Measurements from ENCODE around the gene LST1.
A peak's percentile ranks its signal among the peaks of the same experiment; 100 is the strongest.
"Not testable (repeated sequence)": the region's sequence is repeated elsewhere in the genome, so short reads cannot be mapped to it uniquely, and the experiment has no call there.

LST1 gene

DNA sequence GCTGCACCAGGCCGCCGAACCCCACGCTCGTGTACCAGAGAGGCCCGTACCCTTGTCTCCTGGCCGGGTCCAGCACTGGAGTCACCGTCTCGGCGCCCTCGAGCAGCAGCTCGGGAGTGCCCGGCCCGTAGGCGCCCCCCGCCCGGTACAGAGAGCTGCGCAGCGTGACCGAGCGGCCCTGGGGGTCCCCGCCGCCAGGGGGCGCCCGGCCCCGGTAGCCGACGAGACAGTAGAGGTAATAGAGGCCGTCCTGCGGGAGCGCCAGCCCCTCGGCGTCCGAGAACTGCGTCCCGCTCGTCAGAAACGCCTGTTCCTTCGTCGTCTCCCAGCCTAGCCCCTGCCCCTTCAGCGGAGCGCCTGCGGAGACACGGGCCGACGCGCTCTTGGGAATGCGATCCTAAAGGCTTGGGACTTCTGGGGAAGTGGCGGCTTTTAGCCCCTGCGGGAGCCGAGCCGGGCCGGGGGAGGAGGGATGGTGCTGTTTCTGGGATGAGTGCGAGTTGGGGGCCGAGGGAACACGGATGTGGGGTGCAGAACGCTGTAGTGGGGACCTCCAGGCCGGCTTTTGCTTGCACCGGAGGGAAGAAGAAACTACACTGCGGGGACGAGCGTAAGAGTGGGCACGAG lies 5.2 kb upstream of the LST1 start:
- peak; percentile 85 for DNase-seq (ENCODE audit: low read depth)

DNA sequence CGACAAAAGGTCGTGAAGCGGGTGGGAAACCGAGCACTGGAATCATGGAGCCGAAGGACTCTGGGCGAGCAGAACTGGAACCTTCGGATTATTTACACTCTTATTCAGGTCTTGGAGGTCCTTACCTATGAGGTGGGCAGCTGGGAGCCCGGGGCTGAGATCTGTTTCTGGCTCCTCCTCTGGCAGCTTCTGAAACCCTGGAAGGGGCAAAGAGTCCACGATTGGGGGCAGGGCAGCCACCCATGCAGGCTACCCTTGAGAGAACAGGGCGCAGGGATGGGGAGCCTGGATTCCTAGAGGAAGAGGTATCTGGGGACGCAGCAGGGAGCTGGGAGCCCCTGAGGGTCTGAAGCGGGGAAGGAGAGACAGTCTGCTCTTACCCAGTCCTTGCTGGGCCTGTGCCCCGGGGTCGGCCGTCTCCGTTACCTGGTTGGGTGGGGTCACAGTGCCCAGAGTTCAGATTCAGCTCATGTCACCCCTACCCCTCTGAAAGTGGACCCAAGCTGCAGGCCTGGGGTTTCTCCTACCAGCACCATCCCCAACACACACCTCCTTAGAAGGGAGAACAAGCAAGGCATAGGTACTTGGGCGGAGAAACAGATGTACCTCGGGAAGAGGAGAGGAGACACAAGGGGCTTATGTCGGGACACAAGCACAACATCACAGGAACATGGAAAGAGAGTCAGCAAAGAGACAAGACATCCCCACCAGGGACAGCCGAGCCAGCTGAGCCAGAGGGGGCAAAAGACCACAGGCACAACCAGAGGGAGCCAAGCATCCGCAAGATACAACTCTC lies 4.4 kb upstream of the LST1 start:
- peak; percentile 32 for DNase-seq (ENCODE audit: low read depth)

- no peak for DNase-seq (ENCODE audit: low read depth)
These were observed 3.8 kb upstream of the LST1 start, which contains the start of gene LTB for GRCh38 chr6:31582230-31582643. Gene LTB, minus strand, starts transcription at chr6:31582424. Its CDS starts 7 bp downstream, at chr6:31582417.

GRCh38 chr6:31585491-31585890 lies 586 bp upstream of the LST1 start:
- peak; percentile 46 for DNase-seq (ENCODE audit: low read depth)

GRCh38 chr6:31586599-31587281 lies 663 bp downstream of the LST1 start:
- DNase-seq (ENCODE audit: low read depth), result no peak

DNA sequence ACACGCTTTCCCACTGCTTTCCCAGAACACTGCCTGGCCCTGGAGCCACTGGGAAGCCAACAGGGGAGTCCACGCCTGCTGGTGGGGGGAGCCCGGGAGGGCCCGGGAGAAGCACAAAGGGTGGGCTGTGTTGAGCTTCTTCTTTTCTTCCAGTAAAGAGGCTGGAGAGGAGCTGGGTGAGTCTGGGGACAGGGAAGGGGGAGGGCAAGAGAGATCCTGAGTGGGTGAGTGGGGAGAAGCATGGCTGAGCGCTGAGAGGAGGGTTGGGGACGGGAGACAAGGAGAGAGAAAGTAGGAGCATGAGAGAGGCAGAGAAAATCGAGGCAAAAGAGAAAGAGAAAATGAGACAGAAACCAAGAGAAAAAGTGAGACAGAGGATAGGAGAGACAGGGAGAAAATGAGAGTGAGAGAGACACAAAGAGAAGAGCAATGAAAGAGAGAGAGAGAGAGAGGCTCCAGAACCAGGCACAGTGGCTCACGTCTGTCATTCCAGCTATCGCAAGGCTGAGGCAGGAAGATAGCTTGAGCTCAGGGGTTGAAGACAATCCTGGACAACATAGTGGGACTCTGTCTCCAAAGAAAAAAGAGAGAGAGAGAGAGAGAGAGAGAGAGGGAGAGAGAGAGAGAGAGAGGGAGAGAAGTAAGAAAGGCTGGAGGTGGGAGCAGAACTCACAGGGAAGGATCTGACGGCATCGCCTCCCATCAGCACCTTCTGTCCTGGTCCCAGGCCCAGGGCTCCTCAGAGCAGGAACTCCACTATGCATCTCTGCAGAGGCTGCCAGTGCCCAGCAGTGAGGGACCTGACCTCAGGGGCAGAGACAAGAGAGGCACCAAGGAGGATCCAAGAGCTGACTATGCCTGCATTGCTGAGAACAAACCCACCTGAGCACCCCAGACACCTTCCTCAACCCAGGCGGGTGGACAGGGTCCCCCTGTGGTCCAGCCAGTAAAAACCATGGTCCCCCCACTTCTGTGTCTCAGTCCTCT lies 2.0 kb downstream of the LST1 start:
- DNase-seq (ENCODE audit: low read depth), result no peak

DNA sequence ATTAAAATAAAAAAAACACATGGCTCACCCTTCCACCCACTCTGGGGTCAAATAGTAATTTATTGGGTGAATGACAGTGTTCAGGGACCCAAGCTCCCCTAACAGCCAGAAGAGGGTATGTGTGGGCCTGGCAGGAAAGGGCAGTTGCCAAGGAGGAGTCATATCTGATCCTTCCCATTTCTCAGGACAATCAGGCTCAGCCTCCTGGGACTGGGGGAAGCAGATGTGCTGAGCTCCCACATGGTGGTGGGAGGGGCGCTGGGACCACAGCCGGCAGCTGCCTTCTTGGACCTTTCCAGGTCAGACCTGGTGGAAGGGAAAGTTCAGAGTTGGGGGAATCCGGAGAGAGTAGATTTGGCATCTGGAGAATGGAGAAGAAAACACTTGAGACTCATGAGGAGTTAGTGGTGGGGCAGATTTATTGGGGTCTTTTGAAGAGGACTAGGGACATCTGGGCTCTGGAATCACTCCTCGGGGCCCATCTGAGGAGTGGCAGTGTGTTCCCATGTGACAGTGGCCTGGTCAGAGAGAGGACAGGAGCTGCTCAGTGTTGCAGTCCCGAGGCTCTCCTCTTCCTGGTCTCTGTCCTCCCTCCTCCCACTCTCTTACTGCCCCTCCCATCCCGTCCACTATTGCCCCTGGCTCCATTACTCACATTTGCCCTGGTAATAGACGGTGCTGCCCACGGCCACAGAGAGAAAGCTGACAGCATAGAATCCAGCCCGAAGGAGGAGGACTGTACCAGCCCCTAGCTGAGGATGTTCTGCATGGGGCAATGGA lies 3.0 kb downstream of the LST1 start:
- no peak for DNase-seq (ENCODE audit: low read depth)

GRCh38 chr6:31590691-31591090 lies 4.6 kb downstream of the LST1 start:
- DNase-seq (ENCODE audit: low read depth), result not testable (repeated sequence)

GRCh38 chr6:31592396-31592771 lies 6.3 kb downstream of the LST1 start:
- no peak for DNase-seq (ENCODE audit: low read depth)

- DNase-seq (ENCODE audit: low read depth), result peak; percentile 71
These were observed 10.9 kb downstream of the LST1 start for GRCh38 chr6:31597006-31597405.

- no peak for DNase-seq (ENCODE audit: low read depth)
These were observed 21.2 kb downstream of the LST1 start for GRCh38 chr6:31607317-31607716.

DNA sequence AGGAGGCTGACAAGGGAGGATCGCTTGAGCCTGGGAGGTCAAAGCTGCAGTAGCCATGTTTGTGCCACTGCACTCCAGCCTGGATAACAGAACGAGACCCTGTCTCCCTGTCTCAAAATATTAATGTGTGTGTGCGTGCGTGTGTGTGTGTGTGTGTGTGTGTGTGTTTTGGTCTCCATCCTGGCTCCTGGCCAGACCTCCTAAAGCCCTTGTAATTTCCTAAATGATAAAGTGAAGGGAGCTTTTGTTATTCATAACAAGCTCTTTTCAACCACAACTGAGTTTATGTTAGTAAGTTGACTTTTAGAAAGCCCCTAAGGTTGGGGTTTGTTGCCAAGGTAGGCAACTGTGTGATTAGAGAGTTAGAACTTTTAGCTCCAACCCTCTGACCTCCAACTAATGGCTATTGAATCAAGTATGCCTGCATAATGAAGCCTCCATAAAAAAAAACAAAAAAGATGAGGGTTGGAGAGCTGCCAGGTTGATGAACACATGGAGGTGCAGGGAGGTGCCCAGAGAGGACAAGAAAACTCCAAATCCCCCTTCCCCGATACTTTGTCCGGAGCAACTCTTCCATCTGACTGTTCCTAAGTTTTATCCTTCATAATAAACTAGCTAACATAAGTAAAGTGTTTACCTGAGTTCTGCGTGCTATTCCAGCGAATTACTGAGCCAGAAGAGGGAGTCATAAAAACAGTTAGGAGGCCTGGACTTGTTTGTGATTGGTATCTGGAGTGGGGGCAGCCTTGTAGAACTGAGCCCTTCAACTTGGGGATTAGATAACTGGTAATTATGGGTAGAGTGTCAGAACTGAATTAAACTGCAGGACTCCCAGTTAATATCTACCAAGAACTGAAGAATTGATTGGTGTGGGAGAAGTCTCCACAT lies 23.7 kb downstream of the LST1 start:
- no peak for DNase-seq (ENCODE audit: low read depth)

DNA sequence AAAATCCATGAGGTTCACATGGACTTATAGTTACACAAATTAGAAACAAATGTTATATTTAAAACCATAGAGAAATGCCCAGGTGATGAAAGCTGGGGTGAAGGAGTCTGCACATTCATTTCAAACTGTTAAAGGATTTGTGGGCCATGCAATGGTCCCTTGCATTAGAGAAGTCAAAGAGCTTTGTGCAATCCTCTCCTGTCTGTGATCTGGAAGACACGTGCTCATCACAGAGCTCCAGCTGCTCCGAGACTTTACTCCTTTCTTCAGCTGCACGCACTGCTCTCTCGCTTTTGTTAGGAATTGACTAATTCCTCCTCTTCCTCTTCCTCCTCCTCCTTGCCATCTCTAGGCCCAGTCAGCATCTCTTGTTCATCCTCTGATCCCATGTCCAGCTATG lies 24.9 kb downstream of the LST1 start:
- no peak for DNase-seq (ENCODE audit: low read depth)

GRCh38 chr6:31614075-31614619 lies 28.1 kb downstream of the LST1 start:
- no peak for DNase-seq (ENCODE audit: low read depth)

DNA sequence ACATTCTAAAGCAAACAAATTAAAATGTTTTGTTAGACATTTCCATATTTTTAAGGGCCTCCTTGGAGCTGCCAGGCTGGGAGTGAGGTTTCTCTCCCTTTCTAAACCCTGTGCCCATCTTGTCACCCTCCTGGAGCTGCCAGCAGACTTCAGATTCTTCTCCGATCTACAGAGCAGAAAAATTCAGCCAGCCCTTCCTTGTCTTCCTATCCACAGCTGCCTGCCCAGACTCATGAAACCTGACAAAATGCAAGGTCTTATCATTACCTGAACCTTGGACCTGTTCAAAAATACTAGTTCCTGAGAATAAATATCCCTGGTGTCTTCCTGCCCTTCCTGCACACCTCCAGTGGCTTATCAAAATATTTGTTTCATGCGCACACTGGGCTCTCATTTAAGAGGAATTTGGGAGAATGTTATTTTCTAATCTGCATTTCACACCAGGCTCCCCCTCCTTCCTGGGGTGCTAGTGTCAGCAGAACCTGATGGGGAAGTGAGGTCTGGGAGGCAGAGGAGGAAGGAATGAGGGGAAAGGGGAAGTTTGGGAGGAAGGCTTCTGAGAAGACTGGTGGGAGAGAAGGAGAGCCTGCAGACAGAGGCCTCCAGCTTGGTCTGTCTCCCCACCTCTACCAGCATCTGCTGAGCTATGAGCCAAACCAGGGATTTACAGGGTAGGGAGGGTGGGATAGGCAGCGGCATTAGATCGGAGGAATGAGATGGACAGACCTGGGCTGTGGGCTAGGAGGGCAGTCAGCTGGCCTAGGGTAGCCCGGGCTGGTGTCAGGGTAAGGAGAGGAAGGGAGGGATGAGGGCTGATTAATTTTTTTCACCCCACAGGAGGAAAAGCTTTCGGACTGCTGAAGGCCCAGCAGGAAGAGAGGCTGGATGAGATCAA lies 28.9 kb downstream of the LST1 start, which contains the start of gene AIF1:
AIF1 (plus strand) TSS at position 551 of the 895 bp plus-strand sequence; CDS start at position 647, 96 bp downstream.
- no peak for DNase-seq (ENCODE audit: low read depth)

GRCh38 chr6:31615748-31616147 lies 29.7 kb downstream of the LST1 start:
- DNase-seq (ENCODE audit: low read depth), result no peak

DNA sequence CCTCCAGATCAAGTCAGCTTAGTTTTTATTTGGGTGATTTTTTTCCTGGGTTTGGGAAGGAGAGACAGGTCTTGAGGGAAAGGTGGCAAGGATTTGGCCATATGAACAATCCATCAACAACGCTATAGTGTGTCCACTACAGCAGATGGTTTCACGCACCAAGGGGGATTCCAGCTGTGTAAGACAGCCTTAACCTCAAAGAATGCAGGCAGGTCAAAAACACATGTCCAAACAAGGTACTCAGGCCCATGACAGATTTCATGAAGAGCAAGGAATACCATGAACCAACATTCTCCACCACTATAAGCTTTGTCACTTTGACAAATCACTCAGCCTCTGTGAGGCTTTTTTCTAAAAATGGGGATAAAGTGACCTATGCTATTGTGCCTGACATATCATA lies 30.9 kb downstream of the LST1 start:
- DNase-seq (ENCODE audit: low read depth), result no peak

- DNase-seq (ENCODE audit: low read depth), result peak; percentile 100
These were observed 33.9 kb downstream of the LST1 start for GRCh38 chr6:31619805-31620585.

All from ELR (cell line).